Activated CD4-positive, alpha-beta T cell treated with anti-CD3 and anti-CD28 coated beads, Interleukin-2, amount 50 U/mL, for 4 hours (primary cell): ENCODE results near the gene BIN1.
"Not testable (repeated sequence)": the region's sequence is repeated elsewhere in the genome, so short reads cannot be mapped to it uniquely, and the experiment has no call there.

ENCODE experiments used
- DNase-seq, 2 experiments: peaks; one replicate each; pipeline ENCODE4 v3.0.0-alpha.2; 2020

The BIN1 gene

GRCh38 chr2:127130421-127130820 lies 23.5 kb upstream of the BIN1 start:
- no peak for DNase-seq

- DNase-seq, result no peak
Observed at GRCh38 chr2:127129937-127130336, 23.0 kb upstream of the BIN1 start.

- no peak for DNase-seq
Observed at GRCh38 chr2:127128445-127128904, 21.5 kb upstream of the BIN1 start.

GRCh38 chr2:127125821-127126220 lies 18.9 kb upstream of the BIN1 start:
- no peak for DNase-seq

GRCh38 chr2:127124426-127124825 lies 17.5 kb upstream of the BIN1 start:
- DNase-seq, result no peak

GRCh38 chr2:127122361-127123027 lies 15.5 kb upstream of the BIN1 start:
- no peak for DNase-seq

- DNase-seq, result no peak
Observed at GRCh38 chr2:127121776-127122176, 14.8 kb upstream of the BIN1 start.

GRCh38 chr2:127121353-127121752 lies 14.4 kb upstream of the BIN1 start:
- no peak for DNase-seq

GRCh38 chr2:127120408-127120807 lies 13.5 kb upstream of the BIN1 start:
- not testable (repeated sequence) for DNase-seq

- no peak for DNase-seq
Observed at GRCh38 chr2:127118467-127118866, 11.5 kb upstream of the BIN1 start.

GRCh38 chr2:127118038-127118437 lies 11.1 kb upstream of the BIN1 start:
- no peak for DNase-seq

GRCh38 chr2:127117603-127118002 lies 10.6 kb upstream of the BIN1 start:
- no peak for DNase-seq

GRCh38 chr2:127115471-127116199 lies 8.7 kb upstream of the BIN1 start:
- DNase-seq, result no peak

- no peak for DNase-seq
Observed at GRCh38 chr2:127110985-127111384, 4.0 kb upstream of the BIN1 start.

GRCh38 chr2:127108090-127108523 lies 1.2 kb upstream of the BIN1 start:
- DNase-seq, result no peak

GRCh38 chr2:127107622-127107999 lies 657 bp upstream of the BIN1 start:
- DNase-seq, result no peak

GRCh38 chr2:127106457-127106990 lies 430 bp downstream of the BIN1 start:
- DNase-seq, result no peak

- DNase-seq, result no peak
Observed at GRCh38 chr2:127105656-127106456, 1.1 kb downstream of the BIN1 start.

GRCh38 chr2:127104881-127105655 lies 1.9 kb downstream of the BIN1 start:
- DNase-seq, result no peak

- DNase-seq, result no peak
Observed at GRCh38 chr2:127104166-127104660, 2.7 kb downstream of the BIN1 start.

GRCh38 chr2:127103243-127104165 lies 3.5 kb downstream of the BIN1 start:
- DNase-seq, result no peak
